Stimulated activated CD4-positive, alpha-beta T cell treated with anti-CD3 and anti-CD28 coated beads, Interleukin-4, amount 100 ng/mL, for 1 hour (primary cell): ENCODE measurements around the gene RARB.

Experiments used
- DNase-seq: peaks from one replicate; pipeline ENCODE4 v3.0.0-alpha.2; 2020

The RARB gene

DNA sequence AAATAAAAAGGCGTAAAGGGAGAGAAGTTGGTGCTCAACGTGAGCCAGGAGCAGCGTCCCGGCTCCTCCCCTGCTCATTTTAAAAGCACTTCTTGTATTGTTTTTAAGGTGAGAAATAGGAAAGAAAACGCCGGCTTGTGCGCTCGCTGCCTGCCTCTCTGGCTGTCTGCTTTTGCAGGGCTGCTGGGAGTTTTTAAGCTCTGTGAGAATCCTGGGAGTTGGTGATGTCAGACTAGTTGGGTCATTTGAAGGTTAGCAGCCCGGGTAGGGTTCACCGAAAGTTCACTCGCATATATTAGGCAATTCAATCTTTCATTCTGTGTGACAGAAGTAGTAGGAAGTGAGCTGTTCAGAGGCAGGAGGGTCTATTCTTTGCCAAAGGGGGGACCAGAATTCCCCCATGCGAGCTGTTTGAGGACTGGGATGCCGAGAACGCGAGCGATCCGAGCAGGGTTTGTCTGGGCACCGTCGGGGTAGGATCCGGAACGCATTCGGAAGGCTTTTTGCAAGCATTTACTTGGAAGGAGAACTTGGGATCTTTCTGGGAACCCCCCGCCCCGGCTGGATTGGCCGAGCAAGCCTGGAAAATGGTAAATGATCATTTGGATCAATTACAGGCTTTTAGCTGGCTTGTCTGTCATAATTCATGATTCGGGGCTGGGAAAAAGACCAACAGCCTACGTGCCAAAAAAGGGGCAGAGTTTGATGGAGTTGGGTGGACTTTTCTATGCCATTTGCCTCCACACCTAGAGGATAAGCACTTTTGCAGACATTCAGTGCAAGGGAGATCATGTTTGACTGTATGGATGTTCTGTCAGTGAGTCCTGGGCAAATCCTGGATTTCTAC lies at the start of gene RARB:
TSS of gene RARB (plus strand) at position 322 of the 847 bp plus-strand sequence. CDS start at position 791, 469 bp downstream.
- no peak for DNase-seq

GRCh38 chr3:25378786-25379311 lies 49.2 kb upstream of the RARB start:
- DNase-seq = no peak

GRCh38 chr3:25380222-25380739 lies 47.8 kb upstream of the RARB start:
- DNase-seq = no peak

DNA sequence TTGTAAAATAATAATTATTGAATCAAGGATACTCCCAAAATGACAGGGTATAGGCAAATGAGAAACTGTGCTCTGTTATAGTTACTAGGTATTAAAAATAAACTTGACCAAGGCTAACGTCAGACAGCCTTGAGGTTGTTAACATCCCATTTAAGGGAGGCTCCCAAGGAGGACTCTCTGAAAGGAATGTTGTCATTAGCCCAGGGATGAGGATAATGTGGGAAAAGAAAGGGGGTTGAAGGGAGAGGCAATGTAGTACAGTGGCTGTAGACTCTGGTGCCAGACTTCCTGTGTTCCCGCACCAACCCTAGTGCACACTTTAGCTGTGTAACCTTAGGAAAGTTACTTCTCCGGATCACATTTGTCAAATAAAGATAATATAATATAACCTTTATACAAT lies 47.0 kb upstream of the RARB start:
- no peak for DNase-seq

- DNase-seq = no peak
Measured at GRCh38 chr3:25384471-25384870, 43.6 kb upstream of the RARB start.

GRCh38 chr3:25385807-25386460 lies 42.1 kb upstream of the RARB start:
- no peak for DNase-seq

- DNase-seq = no peak
Measured at GRCh38 chr3:25386686-25387255, 41.3 kb upstream of the RARB start.

GRCh38 chr3:25390605-25391004 lies 37.5 kb upstream of the RARB start:
- DNase-seq = no peak

- no peak for DNase-seq
Measured at GRCh38 chr3:25396251-25396650, 31.8 kb upstream of the RARB start.

- DNase-seq = no peak
Measured at GRCh38 chr3:25396686-25397085, 31.4 kb upstream of the RARB start.

DNA sequence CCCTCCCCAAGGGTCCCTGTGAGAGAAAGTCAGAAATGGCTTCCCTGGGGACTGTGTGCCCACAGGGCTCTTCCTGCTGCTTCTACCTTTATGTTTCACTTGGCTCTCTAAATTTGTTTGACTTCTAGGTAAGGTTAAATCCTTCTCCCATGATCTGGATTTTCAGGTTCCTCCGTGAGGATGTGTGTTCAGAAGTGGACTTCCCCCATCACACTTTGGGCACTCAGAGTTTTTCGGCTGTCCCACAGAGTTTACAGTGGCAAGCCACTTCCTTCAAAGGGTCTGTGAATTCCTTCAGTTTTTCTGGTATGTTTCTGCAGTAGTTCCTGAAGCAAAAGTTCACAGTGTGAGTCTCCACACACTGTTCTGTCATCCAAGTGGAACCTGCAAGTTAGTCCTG lies 30.9 kb upstream of the RARB start:
- DNase-seq = no peak

GRCh38 chr3:25400587-25400986 lies 27.5 kb upstream of the RARB start:
- no peak for DNase-seq

GRCh38 chr3:25403968-25404367 lies 24.1 kb upstream of the RARB start:
- no peak for DNase-seq

GRCh38 chr3:25404569-25404968 lies 23.5 kb upstream of the RARB start:
- no peak for DNase-seq

- no peak for DNase-seq
Measured at GRCh38 chr3:25405335-25405734, 22.7 kb upstream of the RARB start.

DNA sequence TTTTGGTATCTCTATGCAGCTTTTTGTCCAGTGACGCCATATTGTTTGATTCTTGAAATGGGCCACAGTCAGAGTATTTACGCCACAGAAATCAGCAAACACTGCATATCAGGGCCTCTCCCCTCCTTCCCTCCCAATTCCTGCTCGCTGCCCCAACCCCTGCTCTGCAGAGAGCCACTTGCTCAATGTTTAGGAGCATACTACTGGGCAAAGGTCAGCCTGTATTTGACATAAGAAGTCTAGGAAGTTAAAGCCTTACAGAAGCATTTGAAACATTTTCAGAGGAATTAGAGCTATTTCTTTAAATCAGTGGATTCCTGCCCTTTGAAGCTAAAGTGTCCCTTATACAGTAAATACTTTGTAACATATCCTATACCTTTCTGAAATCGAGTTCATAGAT lies 17.4 kb upstream of the RARB start:
- no peak for DNase-seq

DNA sequence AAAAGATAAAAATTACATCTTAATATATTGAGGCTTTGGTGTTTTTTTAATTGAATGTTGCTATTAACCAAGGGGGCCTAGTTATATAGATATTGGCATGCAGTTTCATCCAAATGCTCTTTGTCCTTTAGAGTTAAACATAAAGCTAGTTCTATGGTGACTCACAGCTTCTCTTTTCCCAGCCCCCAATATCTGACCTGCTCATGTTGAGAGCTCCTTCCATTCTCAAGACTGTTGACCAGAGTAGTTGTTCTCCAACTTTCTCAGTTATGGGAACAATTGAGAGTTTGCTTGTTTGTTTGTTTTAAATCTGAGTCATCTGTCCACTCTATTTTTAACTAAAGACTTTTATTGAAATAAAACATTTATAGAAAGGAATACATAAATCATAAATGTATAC lies 15.8 kb upstream of the RARB start:
- no peak for DNase-seq

GRCh38 chr3:25416176-25416575 lies 11.9 kb upstream of the RARB start:
- no peak for DNase-seq

- no peak for DNase-seq
Measured at GRCh38 chr3:25418596-25418995, 9.5 kb upstream of the RARB start.

DNA sequence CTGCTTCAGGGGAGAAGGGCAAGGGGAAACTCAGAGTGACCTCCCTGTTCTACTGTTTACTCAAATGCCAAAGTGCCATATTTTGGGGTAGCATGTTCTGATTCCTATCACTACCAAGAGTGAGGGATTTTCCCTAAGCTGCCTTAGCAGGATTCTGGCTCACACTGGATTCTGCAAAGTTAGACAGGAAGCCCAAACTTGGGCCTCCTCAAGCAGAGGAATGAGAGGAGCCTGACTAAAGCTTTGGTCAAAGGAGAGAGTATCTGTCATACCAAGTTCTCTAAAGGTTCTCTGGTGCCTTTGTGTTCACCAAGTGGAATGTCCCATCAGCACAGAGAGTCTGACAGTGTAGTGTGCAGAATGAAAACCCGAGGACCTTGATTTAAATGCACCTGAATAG lies 8.8 kb upstream of the RARB start:
- no peak for DNase-seq

DNA sequence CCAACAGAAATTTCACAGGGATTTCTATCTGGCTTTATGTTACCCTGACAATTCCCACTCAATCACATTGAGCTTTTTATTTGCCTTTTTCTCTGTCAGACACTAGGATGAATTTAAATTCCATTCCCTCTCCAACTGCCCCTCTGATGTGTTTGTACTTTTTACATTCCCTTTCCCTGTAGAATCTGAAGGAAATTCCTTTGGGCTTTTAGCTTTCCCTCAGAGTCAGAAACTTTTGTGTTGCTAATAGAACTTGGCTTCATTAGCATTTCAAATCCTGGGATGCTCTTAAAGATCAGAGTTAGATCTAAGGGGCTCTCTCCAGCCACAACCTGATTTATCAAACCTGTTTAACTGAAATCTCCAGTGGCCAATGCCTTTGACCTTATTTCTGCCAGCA lies 7.9 kb upstream of the RARB start:
- no peak for DNase-seq

DNA sequence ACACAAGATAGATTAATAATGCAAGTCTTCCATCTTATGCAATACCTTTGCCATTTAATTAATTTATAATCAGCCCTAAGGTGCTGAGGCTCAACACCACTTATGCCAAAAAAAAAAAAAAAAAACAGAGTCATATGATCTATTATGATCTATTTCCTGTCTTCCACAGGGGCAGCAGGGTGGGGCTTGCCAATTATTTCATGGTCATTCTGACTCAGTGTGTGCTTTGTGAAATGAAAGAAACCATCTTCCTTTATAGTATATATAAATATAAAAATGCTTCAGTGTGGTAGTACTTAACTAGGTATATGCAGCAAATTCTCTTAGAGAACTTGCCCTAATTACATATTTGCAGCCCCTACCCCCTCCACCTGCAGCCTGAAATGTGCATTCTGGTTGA lies 7.2 kb upstream of the RARB start:
- DNase-seq = no peak

- no peak for DNase-seq
Measured at GRCh38 chr3:25421747-25422146, 6.3 kb upstream of the RARB start.
